Natural killer cell (primary cell): ENCODE measurements around the gene THBD. TPM values are rescaled to one million over a fixed set of nuclear protein-coding genes. Genes with fewer than 3 reads are reported as not detected.

Source experiments
- ATAC-seq, 3 donors: fragments of 150-1000 bp in 2 of 3; fragments of 200-7000 bp in 1 of 3; cut with Tn5 transposase; 1 replicate in 1 of 3; 2 replicates in 2 of 3; pipeline ENCODE4 v1.10.0; 2021; ENCODE audit warnings: mild to moderate bottlenecking in 2 of 3, moderate library complexity in 2 of 3
- DNase-seq, 2 donors: peaks; one replicate each; pipeline versions ENCODE4 v3.0.0 to v3.0.0-alpha.2; 2013 to 2021; ENCODE audit warnings: mixed read lengths in 1 of 2
- H3K27ac ChIP-seq: one replicate; pipeline ENCODE4 v1.5.1; 2013; ENCODE audit warnings: mild to moderate bottlenecking, low read length
- H3K27me3 ChIP-seq: one replicate; pipeline ENCODE4 v1.6.1; 2013; ENCODE audit warnings: low read length; ENCODE audit not compliant: control insufficient read depth, insufficient read depth
- H3K36me3 ChIP-seq: one replicate; pipeline ENCODE4 v1.6.1; 2013; ENCODE audit warnings: low read length; ENCODE audit not compliant: control insufficient read depth, insufficient read depth
- H3K4me1 ChIP-seq: one replicate; pipeline ENCODE4 v1.6.1; 2013; ENCODE audit warnings: low read length; ENCODE audit not compliant: control insufficient read depth, insufficient read depth
- H3K4me3 ChIP-seq: one replicate; pipeline ENCODE4 v1.5.1; 2013; ENCODE audit warnings: low read length
- H3K9me3 ChIP-seq: one replicate; pipeline ENCODE4 v1.6.1; 2013; ENCODE audit warnings: low read length; ENCODE audit not compliant: control insufficient read depth, insufficient read depth
- H3K27ac Mint-ChIP-seq, 2 donors: one replicate each; pipeline ENCODE4 v1.8.0; 2022; ENCODE audit warnings: mild to moderate bottlenecking in 2 of 2, mixed read lengths in 2 of 2, moderate library complexity in 1 of 2
- H3K27me3 Mint-ChIP-seq, 2 donors: one replicate each; pipeline ENCODE4 v1.8.0; 2022; ENCODE audit warnings: low read depth in 2 of 2, mixed read lengths in 2 of 2
- H3K36me3 Mint-ChIP-seq: one replicate; pipeline ENCODE4 v1.8.0; 2022; ENCODE audit warnings: mixed read lengths
- H3K4me1 Mint-ChIP-seq, 2 donors: one replicate each; pipeline ENCODE4 v1.8.0; 2022; ENCODE audit warnings: mixed read lengths in 2 of 2
- H3K4me3 Mint-ChIP-seq: one replicate; pipeline ENCODE4 v1.8.0; 2022; ENCODE audit warnings: mild to moderate bottlenecking, moderate library complexity, mixed read lengths
- H3K9me3 Mint-ChIP-seq, 2 donors: one replicate each; pipeline ENCODE4 v1.8.0; 2022; ENCODE audit warnings: mixed read lengths in 2 of 2
- CTCF ChIP-seq: fragments of 200-600 bp; IDR thresholded peaks from one replicate; pipeline ENCODE4 v1.8.0; 2022; ENCODE audit warnings: antibody characterized with exemption
- WGBS: methylation state at CpG from one replicate; pipeline ENCODE4 v1.1.7; 2013; ENCODE audit warnings: missing lambda C conversion rate; ENCODE audit not compliant: insufficient coverage; 5-methylcytosine and 5-hydroxymethylcytosine counted together
- intact Hi-C: fragments of 100-400 bp; cut with micrococcal nuclease; formaldehyde crosslinking; loops from one replicate; pipeline ENCODE4 v1.14.2; 2022
- total RNA-seq, 4 donors: library from RNA; stranded (reverse); fragments of 120-200 nt in 1 of 4; gene quantifications; one replicate each; pipeline versions ENCODE4 v1.2.3 to v1.2.4, GENCODE V29; 2013 to 2022

THBD gene
- total RNA-seq, 3 donors from 2014 or later (not counting 1 experiment from before 2014, with no cell fraction given), result 2.1 to 2.8 (median 2.1) TPM

- Mint-ChIP-seq H3K4me3 (no peak overlapping the region), H3K27me3 (peaks cover 0 to 2% of the 10 kb centered on the region in 2 donors), H3K36me3 (no peaks in the 10 kb centered on the region), H3K4me1 (no peaks in the 10 kb centered on the region), H3K27ac (no peak overlapping the region), H3K9me3 (no peaks in the 10 kb centered on the region)
- ATAC-seq (no peak), DNase-seq (no peak)
- Histone ChIP-seq H3K36me3 (no peaks in the 10 kb centered on the region), H3K9me3 (no peaks in the 10 kb centered on the region), H3K4me3 (no peak overlapping the region), H3K4me1 (no peaks in the 10 kb centered on the region), H3K27ac (no peak overlapping the region), H3K27me3 (no peaks in the 10 kb centered on the region)
- WGBS, result no CpG with 5 or more reads among the region's 2 CpGs
- no peak for TF ChIP-seq CTCF
- intact Hi-C loops, result no loop called here
Measured at GRCh38 chr20:23008667-23009066, 40.8 kb downstream of the THBD start.

GRCh38 chr20:23007886-23008655 lies 41.4 kb downstream of the THBD start:
- intact Hi-C loops, result no loop called here
- no peak overlapping the region for H3K4me3 ChIP-seq
- no peaks in the 10 kb centered on the region for H3K9me3 ChIP-seq
- H3K4me1 Mint-ChIP-seq, result no peaks in the 10 kb centered on the region
- no peaks in the 10 kb centered on the region for H3K27me3 ChIP-seq
- no peak overlapping the region for H3K27ac ChIP-seq
- H3K36me3 Mint-ChIP-seq, result no peaks in the 10 kb centered on the region
- no peaks in the 10 kb centered on the region for H3K4me1 ChIP-seq
- H3K27ac Mint-ChIP-seq, result no peak overlapping the region
- H3K9me3 Mint-ChIP-seq, result no peaks in the 10 kb centered on the region
- H3K27me3 Mint-ChIP-seq, result no peaks in the 10 kb centered on the region
- WGBS, result 85% methylated on average over 9 of the region's 9 CpGs
- DNase-seq, result no peak
- H3K4me3 Mint-ChIP-seq, result no peak overlapping the region
- no peaks in the 10 kb centered on the region for H3K36me3 ChIP-seq
- no peak for ATAC-seq
- no peak for TF ChIP-seq CTCF

GRCh38 chr20:23007462-23007861 lies 42.0 kb downstream of the THBD start:
- Histone ChIP-seq H3K36me3 (no peaks in the 10 kb centered on the region), H3K9me3 (no peaks in the 10 kb centered on the region), H3K4me1 (no peaks in the 10 kb centered on the region), H3K4me3 (no peak overlapping the region), H3K27ac (no peak overlapping the region), H3K27me3 (no peaks in the 10 kb centered on the region)
- TF ChIP-seq CTCF, result no peak
- ATAC-seq (no peak), DNase-seq (no peak)
- no peak overlapping the region for H3K4me3 Mint-ChIP-seq
- no peaks in the 10 kb centered on the region for H3K9me3 Mint-ChIP-seq
- no peaks in the 10 kb centered on the region for H3K4me1 Mint-ChIP-seq
- intact Hi-C loops, result no loop called here
- 80% methylated on average over 3 of the region's 3 CpGs for WGBS
- no peaks in the 10 kb centered on the region for H3K36me3 Mint-ChIP-seq
- no peak overlapping the region for H3K27ac Mint-ChIP-seq
- H3K27me3 Mint-ChIP-seq, result no peaks in the 10 kb centered on the region

GRCh38 chr20:23005776-23006175 lies 43.7 kb downstream of the THBD start:
- Histone ChIP-seq H3K9me3 (no peaks in the 10 kb centered on the region), H3K36me3 (no peaks in the 10 kb centered on the region), H3K27me3 (no peaks in the 10 kb centered on the region), H3K4me3 (no peak overlapping the region), H3K27ac (no peak overlapping the region), H3K4me1 (no peaks in the 10 kb centered on the region)
- TF ChIP-seq CTCF, result no peak
- no peaks in the 10 kb centered on the region for H3K36me3 Mint-ChIP-seq
- no peak for DNase-seq
- H3K9me3 Mint-ChIP-seq, result no peaks in the 10 kb centered on the region
- H3K4me1 Mint-ChIP-seq, result no peaks in the 10 kb centered on the region
- intact Hi-C loops, result no loop called here
- H3K27me3 Mint-ChIP-seq, result no peaks in the 10 kb centered on the region
- H3K27ac Mint-ChIP-seq, result no peak overlapping the region
- no peak overlapping the region for H3K4me3 Mint-ChIP-seq
- no peak for ATAC-seq
